Hematopoietic multipotent progenitor cell treated with erythropoietin and hydrocortisone succinate and interleukin-3 and kit ligand, for 17 days (in vitro differentiated cells): Measurements from ENCODE around the gene PSTPIP2.
"Not testable (repeated sequence)": the region's sequence is repeated elsewhere in the genome, so short reads cannot be mapped to it uniquely, and the experiment has no call there.

Experiments
- DNase-seq: peaks from one replicate; pipeline ENCODE4 v3.0.0-alpha.2; 2015; ENCODE audit warnings: low spot score

Gene PSTPIP2

GRCh38 chr18:46071653-46072375, at the start of gene PSTPIP2:
Gene PSTPIP2, minus strand, starts transcription at chr18:46072260. Its CDS starts 72 bp downstream, at chr18:46072188.
- DNase-seq, result peak; percentile 29

GRCh38 chr18:46113751-46114150, 41.7 kb upstream of the PSTPIP2 start:
- DNase-seq, result no peak

DNA sequence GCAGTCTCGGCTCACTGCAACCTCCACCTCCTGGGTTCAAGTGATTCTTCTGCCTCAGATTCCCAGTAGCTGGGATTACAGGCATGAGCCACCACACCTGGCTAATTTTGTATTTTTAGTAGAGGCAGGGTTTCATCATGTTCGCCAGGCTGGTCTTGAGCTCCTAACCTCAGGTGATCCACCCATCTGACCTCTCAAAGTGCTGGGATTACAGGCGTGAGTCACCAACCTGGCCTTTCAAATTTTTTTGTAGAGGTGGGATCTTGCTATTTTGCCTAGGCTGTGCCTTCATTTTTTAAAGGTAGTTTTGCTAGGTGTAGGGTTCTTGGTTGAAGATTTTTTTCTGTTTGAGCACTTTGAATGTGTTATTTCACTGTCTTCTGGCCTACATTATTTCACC, 38.3 kb upstream of the PSTPIP2 start:
- DNase-seq, result no peak

GRCh38 chr18:46109386-46109785, 37.3 kb upstream of the PSTPIP2 start:
- no peak for DNase-seq

- peak; percentile 80 for DNase-seq
Observed at GRCh38 chr18:46104128-46104911, 32.3 kb upstream of the PSTPIP2 start, which contains the start of gene HAUS1. Gene HAUS1, plus strand, starts transcription at chr18:46104385. Its CDS starts 27 bp downstream, at chr18:46104412.

DNA sequence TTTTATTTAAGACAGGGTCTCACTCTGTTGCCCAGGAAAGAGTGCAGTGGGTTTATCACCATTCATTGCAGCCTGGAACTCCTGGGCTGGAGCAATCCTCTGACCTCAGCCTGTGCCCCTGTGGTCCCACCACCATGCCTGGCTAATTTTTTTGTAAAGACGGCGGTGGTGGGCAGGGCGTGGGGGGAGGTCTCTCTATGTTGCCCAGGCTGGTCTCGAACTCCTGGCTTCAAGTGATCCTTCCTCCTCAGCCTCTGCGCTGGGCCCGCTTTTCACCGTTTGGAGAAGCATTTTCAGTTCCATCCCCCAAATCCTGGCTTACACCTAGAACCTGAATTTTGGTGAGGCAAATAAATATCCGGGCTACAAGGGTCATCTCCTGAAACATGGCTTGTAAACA, 27.4 kb upstream of the PSTPIP2 start:
- DNase-seq, result no peak

GRCh38 chr18:46098616-46098933, 26.5 kb upstream of the PSTPIP2 start:
- DNase-seq, result no peak

DNA sequence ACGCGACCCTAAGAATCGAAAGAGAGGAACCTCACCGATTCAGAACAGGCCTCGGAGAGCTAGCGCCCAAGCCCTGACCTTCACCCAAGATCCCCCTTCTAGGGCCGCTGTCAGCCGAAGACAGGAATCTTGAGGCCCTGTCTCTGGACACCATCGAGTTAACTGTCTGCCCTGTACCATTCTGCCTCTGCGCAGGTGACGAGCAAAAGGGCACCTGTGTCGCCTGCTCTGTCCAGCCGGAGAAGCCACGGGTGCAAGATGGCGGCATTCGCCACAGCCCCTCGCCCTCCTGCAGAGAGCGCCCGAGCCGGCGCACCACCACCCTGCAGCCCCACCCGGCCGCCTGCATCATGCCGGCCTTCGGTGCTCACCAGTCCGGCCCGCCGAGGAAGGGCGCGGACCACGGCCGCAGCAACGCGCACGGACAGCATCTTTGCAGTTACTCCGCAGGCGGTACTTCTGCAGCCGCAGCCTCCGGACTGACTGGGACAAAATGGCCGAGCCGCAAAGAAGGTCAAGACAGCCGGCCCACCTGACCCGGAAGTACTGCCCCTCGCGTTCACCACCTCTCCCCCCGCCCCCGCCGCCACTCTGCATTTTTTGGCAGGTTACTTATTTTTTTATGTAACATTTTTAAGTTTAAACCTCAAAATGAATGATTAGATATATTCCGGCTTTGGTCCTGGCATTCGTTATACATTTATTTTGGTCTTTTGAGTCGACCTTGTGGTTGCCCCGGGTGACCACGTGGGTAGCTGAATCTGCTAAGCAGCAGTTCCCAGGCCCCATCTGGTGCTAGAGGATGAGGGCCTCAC, 25.9 kb upstream of the PSTPIP2 start, which contains the start of gene ATP5F1A:
ATP5F1A (minus strand) TSS at position 496 of the 815 bp plus-strand sequence; CDS start at position 431, 65 bp downstream.
- peak; percentile 77 for DNase-seq

DNA sequence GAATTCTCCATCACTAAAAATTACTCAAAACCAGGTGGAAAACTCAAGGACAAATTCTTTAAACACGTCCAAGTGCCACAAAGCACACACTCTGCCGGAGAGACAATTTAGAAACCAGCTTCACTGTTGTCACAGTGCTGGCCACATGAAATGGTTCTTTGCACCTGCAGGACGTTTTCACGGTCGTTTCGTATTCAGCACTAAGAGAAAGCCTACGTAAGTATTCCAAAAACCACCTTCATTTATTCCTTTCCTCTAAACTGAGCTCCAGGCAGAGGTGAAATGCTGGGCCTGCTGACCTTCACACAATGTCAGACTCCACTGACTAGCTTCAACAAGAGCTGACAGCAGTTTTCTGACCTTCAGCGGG, 25.4 kb upstream of the PSTPIP2 start:
- peak; percentile 34 for DNase-seq

- DNase-seq, result no peak
Observed at GRCh38 chr18:46096651-46097300, 24.7 kb upstream of the PSTPIP2 start.

DNA sequence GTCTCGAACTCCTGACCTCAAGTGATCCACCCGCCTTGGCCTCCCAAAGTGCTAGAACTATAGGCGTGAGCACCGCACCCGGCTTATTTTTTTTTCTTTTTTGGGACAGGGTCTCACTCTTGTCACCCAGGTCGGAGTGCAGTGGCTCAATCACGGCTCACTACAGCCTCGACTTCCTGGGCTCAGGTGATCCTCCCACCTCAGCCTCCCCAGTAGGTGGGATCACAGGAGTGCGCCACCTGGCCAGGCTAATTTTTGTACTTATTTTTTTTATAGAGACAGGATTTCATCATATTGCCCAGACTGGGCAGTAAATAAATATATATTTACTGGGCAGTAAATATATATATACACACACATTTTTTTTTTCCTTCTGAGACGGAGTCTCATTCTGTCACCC, 23.5 kb upstream of the PSTPIP2 start:
- DNase-seq, result no peak

DNA sequence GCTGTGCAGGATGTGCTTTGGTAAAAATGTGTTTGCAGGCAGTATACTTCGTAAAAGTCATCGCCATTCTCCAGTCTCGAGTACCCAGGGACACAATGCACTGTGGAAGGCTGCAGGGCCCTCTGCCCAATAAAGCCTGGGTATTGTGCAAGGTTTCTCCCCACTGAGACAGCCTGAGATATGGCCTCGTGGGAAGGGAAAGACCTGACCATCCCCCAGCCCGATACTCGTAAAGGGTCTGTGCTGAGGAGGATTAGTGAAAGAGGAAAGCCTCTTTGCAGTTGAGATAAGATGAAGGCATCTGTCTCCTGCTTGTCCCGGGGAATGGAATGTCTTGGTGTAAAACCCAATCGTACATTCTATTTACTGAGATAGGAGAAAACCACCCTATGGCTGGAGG, 16.4 kb upstream of the PSTPIP2 start:
- not testable (repeated sequence) for DNase-seq

- no peak for DNase-seq
Observed at GRCh38 chr18:46084431-46084830, 12.4 kb upstream of the PSTPIP2 start.

GRCh38 chr18:46080156-46080555, 8.1 kb upstream of the PSTPIP2 start:
- DNase-seq, result no peak

DNA sequence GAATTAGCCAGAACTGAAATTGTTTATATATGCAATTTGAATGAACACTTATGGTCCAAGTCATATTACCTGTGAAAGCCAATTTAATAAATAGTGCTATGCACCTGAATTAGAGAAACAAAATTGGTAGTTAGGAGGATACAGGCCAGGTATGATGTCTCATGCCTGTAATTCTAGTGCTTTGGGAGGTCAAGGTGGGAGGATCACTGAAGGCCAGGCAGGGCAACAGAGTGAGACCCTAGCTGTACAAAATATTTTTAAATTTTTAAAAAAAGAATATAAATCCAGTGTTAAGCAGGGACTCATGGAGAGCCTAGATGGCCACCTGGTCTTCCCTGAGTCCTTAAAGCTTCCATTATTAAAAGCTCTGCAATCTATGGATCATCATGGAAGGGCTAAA, 7.3 kb upstream of the PSTPIP2 start:
- no peak for DNase-seq

DNA sequence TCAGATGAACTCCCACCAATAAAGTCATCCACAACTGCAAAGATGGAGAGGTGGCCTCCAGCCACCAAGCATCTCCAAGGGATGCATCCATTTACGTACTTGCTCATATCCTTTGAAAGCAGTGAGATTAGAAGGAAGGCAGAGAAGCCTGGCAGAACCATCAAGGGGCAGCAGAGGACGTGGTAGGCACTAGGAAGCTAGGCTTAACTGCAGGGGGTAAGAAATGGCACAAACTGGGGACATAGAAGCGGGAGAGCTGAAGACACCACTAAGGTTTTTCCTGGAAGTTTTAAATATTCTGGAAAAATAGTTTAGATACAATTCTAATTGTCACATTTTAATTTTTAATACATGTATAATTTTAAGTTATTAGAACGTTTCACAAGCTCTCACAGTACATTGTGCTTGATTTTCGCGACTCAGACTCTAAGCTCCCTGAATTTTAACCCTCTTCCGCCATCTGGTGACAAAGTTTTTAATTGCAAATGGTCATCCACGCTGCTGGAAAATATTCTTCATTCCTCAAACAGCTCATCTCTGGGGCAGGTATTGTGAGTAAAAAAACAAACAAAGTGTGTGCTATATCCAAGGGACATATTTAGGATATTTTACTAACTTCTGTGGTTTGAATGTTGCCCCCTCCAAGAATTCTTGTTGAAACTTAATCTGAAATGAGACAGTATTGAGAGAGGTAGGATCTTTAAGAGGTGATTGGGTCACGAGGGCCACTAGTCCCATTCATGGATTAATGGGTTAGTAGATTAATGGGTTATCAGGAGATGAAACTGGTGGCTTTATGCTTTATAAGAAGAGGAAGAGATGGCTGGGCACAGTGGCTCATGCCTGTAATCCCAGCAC, 1.6 kb upstream of the PSTPIP2 start:
- DNase-seq, result peak; percentile 83

GRCh38 chr18:46072959-46073358, 899 bp upstream of the PSTPIP2 start:
- DNase-seq, result no peak

GRCh38 chr18:46072376-46072867, 362 bp upstream of the PSTPIP2 start:
- no peak for DNase-seq

GRCh38 chr18:46070815-46071652, 1.0 kb downstream of the PSTPIP2 start:
- peak; percentile 26 for DNase-seq

DNA sequence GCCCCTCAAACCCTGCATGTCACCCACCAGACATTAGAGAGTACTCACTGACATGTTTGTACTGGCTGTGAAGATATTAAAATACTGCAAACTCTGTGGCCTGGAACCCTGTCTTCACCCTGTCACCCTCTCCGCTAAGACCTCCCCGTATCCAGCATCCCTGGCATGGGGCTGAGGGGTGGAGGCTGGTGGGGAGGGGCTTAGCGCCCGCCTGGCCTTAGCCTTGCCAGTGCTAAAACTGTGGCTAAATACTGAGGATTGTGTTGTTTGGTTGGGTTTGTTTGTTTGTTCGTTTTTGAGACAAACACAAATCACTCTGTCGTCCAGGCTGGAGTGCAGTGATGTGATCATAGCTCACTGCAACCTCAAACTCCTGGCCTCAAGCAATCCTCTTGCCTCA, 1.8 kb downstream of the PSTPIP2 start:
- no peak for DNase-seq
